ENCODE results near the gene ARMS2.

ARMS2 gene, protein sequence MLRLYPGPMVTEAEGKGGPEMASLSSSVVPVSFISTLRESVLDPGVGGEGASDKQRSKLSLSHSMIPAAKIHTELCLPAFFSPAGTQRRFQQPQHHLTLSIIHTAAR

GRCh38 chr10:122454603-122455080 lies at the start of gene ARMS2:
Gene ARMS2, plus strand, starts transcription at chr10:122454653. Its CDS starts 75 bp downstream, at chr10:122454728.
- no peak for TF ChIP-seq CTCF (conservative IDR thresholded peaks at IDR 0.05)
- no peak for TF ChIP-seq ZFX (IDR thresholded peaks at IDR 0.05)
- no peak within 1 kb of the TSS for H3K27ac ChIP-seq

DNA sequence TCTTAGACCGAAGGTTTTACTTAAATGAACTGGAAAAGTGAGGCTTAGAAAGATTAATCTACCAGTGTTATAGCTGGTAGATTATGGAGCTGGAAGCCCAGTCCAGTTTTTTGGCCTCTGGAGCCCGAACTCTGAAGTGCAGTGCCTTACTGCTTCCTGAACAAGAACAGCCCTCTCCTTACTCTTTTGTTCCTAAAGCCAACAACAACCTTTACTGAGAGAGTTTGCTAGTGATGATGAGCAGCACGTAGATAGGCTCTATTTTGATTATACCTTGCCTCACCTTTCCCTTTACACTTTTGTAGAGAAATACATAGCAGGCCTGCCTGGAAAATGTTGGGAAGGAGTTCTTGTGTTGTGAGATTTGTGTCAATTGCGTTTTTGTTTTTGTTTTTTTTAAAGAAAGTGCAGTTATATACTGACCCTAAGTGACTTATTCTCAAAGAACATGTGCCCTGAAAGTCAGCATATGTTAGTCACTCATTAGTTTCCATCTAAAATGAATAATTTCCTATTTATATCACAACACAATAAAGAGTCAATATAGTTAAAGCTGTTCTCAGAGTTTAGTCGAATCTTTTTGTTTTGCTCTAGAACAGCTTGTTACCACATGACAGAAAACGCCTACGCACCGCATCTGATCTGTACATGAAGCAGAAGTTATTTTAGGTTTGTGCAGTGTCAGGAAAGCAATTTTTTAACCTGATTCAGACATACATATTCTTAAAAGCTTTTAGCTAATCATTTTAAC lies 46.9 kb upstream of the ARMS2 start:
- no peak for TF ChIP-seq CTCF (conservative IDR thresholded peaks at IDR 0.05)
- TF ChIP-seq ZFX (IDR thresholded peaks at IDR 0.05) = no peak
- H3K27ac ChIP-seq = no peak overlapping the region

GRCh38 chr10:122413327-122413726 lies 41.1 kb upstream of the ARMS2 start:
- no peak for TF ChIP-seq ZFX (IDR thresholded peaks at IDR 0.05)
- no peak for TF ChIP-seq CTCF (conservative IDR thresholded peaks at IDR 0.05)
- H3K27ac ChIP-seq = no peak overlapping the region

- H3K27ac ChIP-seq = no peak overlapping the region
- TF ChIP-seq ZFX (IDR thresholded peaks at IDR 0.05) (no peak), CTCF (conservative IDR thresholded peaks at IDR 0.05) (no peak)
These were observed 36.8 kb upstream of the ARMS2 start for GRCh38 chr10:122417667-122418066.

DNA sequence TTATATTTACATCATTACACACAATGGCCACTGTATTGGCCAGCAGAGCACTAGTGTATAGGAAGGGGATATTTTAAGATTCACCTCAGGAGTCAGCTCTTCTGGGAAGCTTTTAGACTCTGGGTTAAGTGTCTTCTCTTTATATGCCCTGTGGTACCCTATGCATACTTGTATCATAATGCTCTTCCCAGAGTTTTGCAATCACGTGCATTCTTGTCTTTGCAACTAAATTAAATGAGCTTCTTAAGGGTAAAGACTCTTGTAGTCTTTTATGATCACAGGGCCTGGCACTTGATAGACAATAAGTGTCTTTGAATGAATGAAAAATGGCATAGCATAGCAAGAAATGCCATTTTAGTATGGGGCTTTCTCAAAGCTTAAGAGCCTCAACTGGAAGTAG lies 35.4 kb upstream of the ARMS2 start:
- H3K27ac ChIP-seq = no peak overlapping the region
- TF ChIP-seq CTCF (conservative IDR thresholded peaks at IDR 0.05) (no peak), ZFX (IDR thresholded peaks at IDR 0.05) (no peak)

- no peak overlapping the region for H3K27ac ChIP-seq
- TF ChIP-seq CTCF (conservative IDR thresholded peaks at IDR 0.05) (no peak), ZFX (IDR thresholded peaks at IDR 0.05) (no peak)
These were observed 34.4 kb upstream of the ARMS2 start for GRCh38 chr10:122419876-122420623.

DNA sequence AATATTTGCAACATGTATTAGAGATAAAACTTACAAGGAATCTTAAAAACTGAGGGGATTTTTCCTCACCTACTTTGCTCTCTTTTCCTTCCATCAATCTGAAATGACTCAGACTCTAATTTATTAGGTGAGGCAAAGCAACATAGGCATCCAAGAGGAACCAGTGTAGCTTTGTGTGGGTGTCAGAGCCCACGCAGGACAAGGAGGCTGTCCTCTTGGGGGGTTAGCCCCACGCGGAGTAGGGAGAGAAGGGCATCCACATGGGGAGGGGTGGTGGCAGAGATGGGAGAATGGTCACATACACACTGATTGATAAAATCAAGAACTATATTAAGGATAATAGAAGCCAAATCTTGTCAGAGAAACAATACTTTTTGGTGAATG lies 33.8 kb upstream of the ARMS2 start:
- no peak overlapping the region for H3K27ac ChIP-seq
- TF ChIP-seq ZFX (IDR thresholded peaks at IDR 0.05) (no peak), CTCF (conservative IDR thresholded peaks at IDR 0.05) (no peak)
